NCI-H2196 (cell line): ENCODE measurements around the gene CLRN2.

Experiments
- DNase-seq: peaks from one replicate; lab custom pipeline; 2025; ENCODE audit not compliant: unreplicated experiment; lab: John Stamatoyannopoulos, UW

CLRN2 gene, protein sequence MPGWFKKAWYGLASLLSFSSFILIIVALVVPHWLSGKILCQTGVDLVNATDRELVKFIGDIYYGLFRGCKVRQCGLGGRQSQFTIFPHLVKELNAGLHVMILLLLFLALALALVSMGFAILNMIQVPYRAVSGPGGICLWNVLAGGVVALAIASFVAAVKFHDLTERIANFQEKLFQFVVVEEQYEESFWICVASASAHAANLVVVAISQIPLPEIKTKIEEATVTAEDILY

DNA sequence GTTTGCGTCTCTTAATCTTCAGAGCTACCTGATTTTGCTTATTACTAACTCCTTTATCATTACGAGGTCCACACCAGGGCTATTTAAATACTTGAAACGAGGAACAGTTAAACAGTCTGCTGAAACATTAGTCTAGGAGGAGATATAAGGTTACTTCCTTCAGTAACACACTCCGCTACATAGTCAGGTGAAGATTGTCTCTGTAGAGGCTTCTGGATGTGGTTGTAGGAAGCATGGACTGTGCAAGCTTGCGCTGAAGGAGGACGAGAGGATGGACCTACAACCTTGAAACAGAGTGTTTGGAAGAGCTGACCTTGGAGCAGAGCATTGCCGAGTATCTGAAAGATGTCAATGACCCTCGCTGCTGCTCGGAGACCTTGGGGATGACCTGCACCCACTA, at the start of gene CLRN2:
Gene CLRN2, plus strand, starts transcription at position 301 of the 400 bp plus-strand sequence. CDS start 102 bp downstream, outside the sequence.
- DNase-seq: no peak

DNA sequence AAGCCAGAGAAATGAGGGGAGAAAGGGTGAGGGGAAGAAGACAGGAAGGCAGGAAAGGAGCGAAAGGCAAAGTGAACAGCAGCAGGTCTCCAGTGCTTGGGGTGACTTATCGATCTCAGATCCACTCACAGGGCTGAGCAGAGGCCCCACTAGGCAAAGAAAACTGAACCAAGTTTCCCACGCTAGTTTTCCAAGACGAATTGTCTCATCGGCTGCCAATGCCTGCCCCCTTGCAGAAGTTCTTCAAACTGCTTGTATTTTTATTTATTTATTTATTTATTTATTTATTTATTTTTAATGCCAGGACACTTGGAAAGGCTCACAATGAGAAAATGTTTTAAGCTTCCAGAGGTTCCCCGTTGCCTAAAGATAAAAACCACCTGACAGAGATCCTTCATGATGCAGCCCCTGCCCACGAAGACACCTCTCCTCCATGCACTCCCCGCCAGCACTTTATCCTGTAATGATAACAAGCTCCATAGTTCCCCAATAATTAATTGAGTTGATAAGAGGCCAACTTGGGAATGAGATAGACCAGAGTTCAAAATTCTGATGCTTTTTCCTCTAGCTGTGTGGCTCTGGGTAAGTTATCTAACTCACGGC, 46.2 kb upstream of the CLRN2 start:
- DNase-seq: peak; percentile 25

DNA sequence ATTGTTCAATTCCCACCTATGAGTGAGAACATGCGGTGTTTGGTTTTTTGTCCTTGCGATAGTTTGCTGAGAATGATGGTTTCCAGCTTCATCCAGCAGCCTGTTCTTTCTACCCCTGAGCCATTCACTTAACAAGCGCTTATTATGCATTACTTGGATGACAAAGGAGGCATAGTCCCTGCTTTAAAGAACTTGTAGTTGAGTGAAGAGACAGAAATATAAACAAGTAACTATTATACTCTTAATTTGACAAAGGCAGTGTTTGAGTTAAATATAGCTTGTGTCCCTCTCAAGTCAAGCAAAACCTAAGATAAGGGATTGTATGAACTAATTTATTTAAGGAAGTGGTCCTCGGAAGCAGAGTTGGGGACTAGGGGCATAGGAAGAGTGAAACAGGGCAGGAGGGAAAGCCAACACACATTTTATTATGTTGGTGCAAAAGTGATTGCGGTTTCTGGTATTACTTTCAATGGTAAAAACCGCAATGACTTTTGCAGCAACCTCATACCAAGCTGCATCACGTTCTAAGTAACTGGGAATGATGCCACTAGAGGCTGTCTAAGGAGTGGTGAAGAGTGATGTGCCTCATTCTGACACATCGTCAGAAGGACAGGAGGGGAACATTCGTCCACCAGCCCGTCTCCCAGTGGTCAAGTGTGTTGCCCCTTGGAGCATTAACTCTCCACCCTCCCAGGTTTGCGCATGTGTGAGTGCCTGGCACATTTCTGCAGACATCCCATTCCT, 44.9 kb upstream of the CLRN2 start:
- DNase-seq: no peak

DNA sequence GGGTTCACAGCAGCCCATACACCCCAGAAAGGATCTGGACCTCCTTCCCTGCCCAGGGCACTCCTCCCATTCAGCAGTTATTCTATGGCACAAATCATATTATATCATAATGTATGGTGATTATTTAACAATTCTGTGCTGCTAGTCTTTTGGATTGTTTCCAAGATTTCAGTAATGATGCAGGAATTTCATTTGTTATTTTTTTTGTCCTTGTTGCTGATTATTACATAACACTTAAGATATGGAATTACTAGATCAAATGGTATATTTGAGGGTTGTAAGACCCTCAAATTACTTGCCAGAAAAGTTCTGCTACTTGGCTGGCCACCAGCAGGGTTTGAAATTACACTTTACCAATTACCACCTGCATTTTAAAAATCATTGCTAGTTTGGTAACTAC, 39.5 kb upstream of the CLRN2 start:
- no peak for DNase-seq

DNA sequence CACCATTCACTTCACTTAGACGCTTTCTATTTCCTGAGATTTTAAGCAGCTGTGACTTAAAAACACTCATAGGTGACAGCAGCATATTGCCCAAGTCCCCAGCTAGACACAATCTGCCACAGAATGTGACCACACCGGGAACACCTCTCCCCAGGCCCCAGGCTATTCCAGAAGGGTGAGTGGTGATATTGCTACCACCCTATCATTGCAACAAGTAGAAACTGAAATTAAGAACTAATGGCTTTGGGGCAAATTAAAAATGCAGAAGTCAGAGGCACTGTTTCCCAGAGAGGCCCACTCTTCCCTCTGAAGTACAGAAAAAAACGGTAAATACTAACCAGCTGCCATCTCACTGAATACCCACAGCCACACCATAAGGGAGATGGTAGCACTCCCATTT, 38.1 kb upstream of the CLRN2 start:
- DNase-seq: no peak

DNA sequence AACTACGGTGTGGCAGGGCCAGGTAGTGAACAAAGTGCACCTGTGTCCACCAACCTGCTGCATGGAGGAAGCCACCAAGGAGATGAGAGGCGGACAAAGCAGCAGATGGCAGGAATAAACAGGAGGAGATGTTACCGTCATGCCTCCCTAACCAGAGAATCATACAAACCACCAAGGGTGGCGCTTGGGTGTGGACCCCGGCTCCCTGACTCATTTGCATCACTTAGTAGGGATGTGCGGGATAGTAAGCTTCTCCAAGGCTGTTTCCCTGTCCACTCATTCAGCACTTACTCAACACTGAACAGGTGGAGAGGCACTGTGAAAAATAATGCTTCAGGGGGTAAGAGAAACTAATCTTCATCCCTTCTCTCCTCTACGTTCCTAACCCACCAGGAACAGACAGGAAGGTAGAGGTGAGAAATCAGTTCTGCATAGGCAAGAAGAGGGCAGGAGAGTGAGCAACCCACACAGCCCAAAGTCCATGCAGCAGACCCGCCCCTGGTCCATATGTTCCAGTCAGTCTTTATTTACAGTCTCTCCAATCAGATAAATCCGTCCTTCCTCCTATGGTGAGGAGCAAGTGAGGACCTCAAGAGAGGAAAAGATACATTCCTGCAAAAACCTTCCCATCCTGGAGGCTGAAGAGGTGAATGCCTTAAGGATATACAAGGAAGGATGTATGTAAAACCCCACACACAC, 37.0 kb upstream of the CLRN2 start:
- no peak for DNase-seq

DNA sequence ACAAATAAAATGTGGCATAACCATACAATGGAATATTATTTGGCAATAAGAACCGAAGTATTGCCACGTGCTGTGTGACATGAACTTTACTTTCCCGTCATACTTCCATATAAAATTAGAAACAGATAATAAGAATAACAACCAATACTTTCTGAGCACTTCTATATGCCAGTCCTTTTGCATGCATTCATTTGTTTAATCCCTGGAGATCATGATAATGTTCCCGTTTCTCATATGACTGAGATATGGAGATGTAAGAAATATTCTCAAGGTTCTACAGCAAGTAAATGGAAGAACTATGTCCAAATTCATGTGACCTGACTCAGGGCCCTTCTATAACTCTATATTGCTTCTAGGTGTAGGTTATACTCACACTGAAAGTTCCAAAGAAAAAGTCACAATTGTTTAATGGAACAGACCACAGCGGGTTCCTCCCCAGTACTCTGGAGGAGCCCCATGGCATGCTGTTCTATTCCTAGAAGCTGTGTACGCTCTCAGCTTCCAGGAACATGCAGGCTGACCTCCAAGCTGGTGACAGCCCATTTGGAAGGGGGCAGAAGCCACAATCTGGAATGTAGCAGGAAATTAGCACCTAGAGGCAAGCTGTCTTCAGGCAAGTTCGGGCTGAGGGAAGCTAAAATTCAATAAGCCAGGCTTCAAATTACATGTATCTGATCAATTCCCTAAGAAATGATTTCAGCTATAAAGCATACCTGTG, 34.6 kb upstream of the CLRN2 start:
- no peak for DNase-seq

DNA sequence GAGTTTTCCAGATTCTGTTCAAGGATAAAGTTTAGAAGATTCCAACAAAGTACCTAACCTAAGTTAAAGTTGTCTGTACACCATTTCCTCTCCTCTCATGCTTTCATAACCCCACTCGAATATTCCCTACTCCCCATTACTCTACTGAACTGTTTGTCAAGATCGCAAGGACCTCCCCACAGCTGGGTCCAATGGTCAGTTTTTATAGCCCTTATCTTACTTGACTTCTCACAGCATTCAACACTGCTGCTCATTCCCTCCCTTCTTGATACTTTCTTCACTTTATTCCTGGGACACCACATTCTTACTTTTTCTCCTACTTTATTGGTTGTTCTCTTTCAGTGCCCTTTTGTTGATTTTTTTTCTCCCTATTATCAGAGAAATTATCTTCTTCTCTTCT, 34.0 kb upstream of the CLRN2 start:
- DNase-seq: no peak

DNA sequence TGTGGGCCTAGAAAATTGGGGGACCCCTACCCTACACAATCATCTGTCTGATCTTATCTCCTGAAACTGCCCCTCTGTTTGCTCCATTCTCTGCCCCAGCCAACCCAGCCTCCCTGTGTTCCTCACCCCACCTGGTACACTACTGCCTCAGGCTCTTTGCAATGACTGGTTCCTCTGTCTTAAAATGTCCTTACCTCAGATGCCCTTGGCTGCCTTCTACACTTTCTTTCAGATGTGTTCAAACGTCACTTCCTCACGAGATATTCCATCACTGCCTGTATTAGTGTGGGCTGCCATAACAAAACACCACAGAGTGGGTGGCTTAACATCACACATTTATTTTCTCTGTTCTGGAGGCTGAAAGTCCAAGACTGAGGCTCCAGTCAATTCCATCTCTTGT, 32.2 kb upstream of the CLRN2 start:
- no peak for DNase-seq

DNA sequence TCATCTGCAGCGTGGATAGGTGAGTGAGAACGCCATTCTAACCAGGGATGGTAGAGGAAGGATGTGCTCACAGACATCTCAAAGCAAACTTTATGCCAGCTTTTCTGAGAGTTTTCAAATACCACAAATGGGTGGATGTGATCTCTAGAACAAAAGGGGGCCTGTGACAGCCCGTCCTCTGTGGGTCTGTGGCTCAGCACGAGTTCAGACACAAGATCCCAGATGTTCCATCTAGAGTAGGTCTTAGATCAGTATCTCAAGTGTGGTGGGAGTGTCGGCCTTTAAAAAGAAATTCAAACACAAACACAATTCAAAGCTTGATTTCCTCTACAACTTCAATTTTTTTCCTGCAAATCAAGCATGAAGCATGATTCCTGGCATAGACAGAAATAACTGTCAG, 25.8 kb upstream of the CLRN2 start:
- DNase-seq: no peak

DNA sequence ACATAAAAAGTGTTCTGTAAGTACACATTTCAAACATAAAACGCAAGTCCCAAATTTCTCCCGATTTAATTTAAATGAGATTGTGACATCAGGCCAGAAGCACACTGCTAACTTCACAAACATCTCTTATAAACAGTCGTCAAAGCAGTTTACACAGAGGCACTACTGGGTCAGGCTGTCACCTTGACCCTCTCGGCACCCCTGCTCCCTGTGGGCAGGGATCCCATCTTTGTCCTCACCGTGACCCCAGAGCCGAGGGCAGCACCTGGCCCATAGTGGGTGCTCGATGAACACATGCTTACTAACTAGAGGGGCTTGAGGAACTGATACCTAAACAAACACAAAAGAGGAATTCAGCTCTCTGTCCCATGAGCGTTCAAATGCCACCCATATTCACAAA, 25.2 kb upstream of the CLRN2 start:
- no peak for DNase-seq

DNA sequence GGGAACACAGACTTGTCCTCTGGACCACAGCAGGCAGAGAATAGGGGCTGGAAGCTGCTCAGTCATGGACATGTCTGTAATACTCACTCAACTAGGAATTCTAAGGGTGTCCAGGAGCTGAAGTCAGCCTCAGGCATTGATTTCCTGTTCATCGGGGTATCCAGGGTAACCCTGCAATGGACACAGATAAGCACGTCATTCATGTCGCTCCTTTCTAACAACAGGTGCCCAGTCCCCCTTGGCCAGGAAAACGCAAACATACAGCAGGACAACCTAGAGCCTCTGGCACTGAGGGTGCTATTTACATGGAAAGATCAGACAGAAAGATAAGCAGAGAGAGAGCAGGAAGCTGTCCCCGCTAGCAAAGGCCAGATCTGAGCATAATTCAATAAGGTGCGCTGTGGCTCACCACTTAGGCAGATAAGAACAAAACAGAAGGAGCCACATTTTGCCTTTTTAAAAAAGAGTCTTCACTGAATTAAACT, 24.3 kb upstream of the CLRN2 start:
- DNase-seq: peak; percentile 69

DNA sequence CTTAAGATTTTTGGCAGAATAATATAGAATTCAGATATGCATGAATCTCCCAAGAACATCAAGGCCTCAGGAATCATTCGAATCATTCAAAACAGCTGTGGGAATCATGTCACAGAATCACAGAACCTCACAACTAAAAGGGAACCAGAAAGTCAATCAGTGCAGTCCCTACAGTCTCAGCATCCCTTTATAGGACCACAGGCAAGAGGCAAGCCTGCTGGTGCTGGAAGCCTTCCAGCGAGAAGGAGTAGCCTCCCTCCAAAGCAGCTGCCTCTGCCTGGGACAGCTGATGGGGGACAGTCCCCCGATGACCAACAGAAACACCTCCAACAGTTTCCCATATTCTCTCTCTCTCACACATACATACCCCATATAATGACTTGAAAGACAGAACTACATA, 23.8 kb upstream of the CLRN2 start:
- DNase-seq: no peak

DNA sequence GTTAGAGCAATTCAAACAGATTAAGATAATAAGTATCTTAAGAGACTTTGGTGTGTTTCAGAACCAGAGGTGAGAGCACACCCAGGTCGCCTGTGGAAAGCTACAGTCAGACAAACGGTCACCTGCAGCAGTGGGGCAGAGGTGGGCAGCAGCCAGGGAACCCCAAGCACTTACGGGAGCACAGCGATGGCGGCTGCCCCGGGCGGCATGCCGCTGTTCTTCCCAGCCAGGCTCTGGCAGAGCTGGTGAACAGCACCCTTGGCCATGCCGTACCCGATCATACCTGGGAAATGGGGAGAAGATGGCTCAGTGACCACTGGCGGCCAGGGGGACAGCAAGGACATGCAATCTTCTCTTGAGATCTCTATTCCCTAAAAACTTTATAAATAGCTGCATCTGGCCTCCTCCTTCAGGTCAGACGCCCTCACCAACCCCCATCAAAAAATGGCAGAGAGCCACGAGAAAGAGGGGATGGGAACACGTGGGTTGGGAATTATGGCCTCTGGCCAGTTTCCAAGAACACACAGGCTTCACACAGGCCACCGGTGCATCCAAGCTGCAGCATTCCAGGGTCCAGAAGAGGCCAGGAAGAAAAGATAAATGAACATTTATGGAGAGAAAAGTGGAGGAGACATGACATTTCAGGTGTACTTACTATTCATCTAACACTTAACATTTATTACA, 22.8 kb upstream of the CLRN2 start:
- DNase-seq: peak; percentile 28

DNA sequence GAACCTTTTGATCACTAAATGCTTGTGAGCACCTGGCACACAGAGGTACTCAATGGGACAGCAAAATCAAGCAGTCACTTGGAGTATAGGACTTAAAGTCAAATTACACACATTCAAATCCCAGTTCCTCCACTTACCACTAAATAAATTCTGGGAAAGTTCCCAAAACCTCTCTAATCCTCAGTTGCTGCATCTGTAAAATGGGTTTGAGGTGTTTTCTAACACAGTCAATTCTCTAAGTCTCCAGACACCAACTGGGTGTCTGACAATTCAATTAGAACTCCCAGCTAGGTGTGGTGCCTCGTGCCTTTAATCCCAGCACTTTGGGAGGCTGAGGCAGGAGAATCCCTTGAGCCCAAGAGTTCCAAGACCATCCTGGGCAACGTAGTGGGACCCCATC, 22.1 kb upstream of the CLRN2 start:
- no peak for DNase-seq

DNA sequence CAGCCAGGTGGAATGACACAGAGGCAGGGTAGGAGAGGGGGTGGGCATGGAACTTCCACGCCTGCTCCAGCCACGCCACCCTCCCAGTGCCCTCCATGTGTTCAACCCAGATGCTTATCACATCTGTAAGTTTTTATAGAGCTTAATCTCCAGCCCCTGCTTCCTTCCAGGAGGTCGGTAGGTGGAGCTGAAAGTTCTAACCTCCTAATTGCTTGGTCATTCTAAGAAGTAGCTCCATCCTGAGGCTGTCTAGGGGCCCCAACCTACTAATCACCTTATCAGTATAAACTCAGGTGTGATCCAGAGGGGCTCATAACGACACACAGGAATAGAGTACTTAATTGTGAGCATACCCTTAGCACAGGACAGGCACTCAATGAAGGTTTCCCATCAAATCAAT, 21.3 kb upstream of the CLRN2 start:
- no peak for DNase-seq

DNA sequence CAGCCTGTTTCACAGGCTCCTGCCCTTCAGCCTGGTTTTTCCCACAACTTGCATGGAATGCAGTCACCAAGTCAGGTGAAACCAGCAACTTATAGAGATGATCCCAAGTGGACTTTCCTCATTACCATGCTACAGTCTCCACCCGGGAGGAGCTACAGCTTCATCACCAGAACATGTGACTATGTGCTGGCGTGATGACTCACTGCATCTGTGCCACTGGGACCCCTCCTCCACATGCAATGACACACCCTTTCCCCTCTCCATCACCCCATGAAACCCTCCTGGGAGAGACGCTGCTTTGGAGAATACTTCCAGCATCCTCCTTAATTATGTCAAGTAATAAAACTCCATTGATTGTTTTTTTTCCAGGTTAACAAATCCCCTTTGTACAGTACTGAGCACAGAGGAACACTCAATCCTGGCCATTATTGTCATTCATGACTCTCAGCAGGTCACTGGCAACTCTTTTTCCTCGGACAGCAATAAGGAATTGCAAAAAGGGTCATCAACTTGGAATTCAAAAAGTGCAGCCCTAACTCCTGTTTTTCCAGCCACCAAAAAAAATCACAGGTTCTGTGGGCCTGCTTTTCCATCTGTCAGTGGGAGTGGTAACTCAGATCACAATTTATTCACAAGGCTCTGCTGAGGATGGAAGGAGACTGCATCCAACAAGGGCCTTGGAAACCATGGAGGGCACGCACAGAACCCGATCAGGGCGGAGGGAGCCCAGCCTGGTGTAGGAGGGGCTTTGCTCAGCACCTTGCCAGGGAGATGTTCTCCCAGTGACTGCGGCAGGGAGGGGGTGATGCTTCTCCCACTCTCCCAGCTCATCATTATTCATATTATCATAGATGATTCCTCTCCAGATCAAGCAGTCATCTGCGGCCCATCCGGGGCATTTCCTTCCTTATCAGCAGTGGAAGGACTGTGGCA, 20.4 kb upstream of the CLRN2 start:
- no peak for DNase-seq

DNA sequence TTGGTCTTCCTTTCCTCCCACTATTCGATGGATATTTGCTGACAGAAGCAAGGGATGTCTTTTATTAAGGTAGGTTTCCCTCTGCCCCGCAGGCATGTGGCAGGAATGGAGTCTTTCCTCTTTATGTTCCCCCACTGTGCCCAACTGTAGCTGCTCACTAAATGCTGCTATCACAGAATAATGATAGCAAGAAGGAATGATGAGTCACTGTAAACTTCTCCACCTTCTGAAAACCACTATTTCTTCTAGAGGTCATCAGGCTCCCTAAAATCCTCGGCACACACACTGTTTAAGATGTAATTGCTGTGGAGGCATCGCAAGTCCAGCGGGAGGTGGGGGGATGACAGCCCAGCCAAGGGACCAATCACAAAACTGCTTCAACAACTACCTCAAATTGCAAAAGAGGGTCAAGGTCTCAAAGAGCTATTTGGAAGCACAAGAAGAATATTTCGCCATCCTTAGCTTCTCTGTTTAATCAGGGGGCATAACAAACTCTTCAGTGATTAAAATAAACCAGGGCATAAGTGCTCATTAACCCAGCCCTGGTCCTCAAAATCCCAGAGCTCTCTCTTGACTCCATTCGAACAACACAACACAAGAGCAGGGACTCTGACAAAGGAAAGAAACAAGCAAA, 17.0 kb upstream of the CLRN2 start:
- no peak for DNase-seq

DNA sequence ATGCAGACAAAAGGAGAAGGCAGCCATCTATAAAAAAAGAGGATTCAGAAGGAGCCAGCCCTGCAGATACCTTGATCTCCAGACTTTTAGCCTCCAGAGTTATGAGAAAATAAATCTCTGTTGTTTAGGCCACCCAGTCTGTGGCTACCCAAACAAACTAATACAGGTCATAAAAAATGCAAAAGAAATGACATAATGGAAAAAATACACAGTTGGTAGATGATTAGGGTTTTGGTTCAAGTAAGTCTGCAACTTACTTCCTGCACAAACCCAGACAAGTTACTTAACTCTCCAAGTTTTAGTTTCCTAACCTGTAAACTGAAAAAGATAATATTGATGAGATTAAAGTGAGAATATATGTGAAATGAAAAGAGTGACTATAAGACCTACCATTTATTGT, 14.4 kb upstream of the CLRN2 start:
- no peak for DNase-seq
